ENCODE results near the gene PGAM2.

PGAM2 gene

DNA sequence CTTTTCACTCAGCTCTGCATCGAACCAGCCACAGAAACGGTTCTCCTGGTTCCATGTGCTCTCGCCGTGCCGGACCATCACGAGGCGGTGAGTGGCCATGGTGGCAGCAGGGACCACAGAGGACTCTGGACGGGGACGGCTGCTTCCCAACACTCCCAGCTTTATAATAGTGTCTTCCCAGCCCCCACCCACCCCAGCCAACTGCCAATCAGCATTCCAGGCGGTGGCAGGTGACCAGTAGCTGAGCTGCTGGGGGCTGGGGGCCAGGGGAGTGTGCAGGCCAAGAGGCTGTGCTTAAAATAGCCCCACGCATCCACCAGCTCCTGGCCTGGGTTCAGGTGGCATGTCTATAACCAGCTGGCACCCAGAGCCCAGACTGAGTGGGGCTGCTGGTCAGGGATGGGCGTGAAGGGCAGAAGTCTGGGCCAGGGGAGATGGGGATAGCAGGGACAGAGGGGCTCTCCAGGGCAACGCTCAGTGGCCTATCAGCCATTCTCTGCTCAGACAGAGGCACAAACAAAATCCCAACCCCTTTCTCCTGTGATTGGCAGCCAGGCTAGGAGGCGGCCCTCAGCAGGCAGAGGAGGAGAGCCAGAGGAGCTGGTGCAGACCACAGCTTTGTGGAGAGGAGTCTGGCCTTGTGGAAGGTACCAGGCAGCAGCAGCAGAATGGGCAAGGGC, at the start of gene PGAM2:
Gene PGAM2 (minus strand): TSS at position 137 of the 680 bp plus-strand sequence. CDS start 38 bp downstream, at position 99.
- no peak for DNase-seq

DNA sequence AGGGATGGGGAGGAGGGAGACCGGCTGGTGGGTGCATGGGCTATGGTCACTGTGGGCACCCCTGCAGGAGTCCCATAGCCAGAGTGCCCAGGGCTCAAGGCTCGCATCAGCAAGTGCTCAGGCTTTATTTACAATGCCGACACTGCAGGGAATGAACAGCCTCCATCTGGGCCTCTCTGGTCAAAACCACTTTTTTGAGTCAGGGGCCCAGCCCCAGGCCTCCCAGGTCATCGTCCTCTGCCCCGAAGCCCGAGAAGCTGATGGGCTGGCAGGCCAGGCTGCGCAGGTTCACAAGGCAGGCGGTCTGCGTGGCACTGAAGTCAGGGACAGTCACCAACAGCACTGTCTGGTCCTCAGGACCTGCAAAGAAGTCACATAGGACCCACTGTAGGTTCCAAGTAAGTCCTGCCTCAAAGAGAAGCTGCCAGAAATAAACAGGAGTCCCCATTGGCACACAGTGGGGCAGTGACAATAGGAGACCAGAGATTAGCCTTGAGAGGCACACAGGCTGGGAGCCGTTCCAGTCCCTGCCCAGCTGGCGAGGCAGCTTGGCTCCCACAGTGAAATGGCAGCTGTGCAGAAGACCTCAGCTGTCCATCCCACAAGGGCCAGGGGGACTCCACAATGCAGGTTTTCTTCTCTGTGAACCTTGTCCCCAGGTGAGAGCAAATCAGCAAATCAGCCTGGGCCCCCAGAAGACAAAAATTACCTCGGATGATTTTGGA, 49.4 kb upstream of the PGAM2 start:
- no peak for DNase-seq

DNA sequence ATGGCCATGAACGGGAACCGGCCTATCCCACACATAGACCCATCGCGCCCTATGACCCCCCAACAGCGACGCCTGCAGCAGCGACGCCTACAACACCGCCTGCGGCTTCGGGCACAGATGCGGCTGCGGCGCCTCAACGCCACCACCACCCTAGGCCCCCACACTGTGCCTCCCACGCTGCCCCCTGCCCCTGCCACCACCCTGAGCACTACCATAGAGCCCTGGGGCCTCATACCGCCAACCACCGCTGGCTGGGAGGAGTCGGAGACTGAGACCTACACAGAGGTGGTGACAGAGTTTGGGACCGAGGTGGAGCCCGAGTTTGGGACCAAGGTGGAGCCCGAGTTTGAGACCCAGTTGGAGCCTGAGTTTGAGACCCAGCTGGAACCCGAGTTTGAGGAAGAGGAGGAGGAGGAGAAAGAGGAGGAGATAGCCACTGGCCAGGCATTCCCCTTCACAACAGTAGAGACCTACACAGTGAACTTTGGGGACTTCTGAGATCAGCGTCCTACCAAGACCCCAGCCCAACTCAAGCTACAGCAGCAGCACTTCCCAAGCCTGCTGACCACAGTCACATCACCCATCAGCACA, 48.5 kb upstream of the PGAM2 start:
- no peak for DNase-seq

DNA sequence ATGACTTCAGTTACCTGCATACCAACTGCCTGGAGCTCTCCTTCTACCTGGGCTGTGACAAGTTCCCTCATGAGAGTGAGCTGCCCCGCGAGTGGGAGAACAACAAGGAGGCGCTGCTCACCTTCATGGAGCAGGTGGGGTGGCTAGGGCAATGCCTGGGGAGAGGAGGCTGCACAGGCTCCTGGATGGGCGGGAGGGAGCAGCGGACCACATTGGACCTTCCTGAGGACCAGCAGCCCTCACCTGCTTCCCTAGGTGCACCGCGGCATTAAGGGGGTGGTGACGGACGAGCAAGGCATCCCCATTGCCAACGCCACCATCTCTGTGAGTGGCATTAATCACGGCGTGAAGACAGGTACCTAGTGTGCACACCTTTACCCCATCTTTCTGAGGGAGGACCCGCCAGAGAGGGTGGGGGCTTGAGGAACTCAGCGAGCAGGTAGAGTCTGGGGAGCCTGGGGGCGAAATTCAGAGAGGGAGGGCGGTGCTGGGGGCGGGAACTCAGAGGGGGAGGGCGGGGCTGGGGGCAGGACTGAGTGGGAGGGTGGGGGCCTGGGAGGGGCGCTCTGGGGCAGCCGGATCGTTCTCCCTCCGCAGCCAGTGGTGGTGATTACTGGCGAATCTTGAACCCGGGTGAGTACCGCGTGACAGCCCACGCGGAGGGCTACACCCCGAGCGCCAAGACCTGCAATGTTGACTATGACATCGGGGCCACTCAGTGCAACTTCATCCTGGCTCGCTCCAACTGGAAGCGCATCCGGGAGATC, 47.8 kb upstream of the PGAM2 start:
- DNase-seq: no peak

DNA sequence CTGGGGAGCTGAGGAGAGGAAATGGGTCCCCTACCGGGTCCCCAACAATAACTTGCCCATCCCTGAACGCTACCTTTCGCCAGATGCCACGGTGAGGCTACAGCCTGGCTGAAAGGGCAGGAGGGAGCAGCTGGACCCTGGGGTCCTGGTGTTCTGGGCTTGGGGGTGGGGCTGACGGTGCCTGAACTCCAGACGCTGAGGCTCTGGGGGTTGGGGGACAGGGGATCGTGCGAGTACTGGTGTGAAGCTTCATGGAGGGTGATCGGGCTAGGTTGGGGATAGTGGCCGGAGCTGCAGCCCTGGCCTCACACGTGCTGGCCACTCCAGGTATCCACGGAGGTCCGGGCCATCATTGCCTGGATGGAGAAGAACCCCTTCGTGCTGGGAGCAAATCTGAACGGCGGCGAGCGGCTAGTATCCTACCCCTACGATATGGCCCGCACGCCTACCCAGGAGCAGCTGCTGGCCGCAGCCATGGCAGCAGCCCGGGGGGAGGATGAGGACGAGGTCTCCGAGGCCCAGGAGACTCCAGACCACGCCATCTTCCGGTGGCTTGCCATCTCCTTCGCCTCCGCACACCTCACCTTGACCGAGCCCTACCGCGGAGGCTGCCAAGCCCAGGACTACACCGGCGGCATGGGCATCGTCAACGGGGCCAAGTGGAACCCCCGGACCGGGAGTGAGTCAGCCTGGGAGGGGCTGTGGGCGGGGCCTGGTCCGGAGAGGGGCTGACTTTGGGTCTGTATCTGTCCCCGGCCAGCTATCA, 47.0 kb upstream of the PGAM2 start:
- no peak for DNase-seq

DNA sequence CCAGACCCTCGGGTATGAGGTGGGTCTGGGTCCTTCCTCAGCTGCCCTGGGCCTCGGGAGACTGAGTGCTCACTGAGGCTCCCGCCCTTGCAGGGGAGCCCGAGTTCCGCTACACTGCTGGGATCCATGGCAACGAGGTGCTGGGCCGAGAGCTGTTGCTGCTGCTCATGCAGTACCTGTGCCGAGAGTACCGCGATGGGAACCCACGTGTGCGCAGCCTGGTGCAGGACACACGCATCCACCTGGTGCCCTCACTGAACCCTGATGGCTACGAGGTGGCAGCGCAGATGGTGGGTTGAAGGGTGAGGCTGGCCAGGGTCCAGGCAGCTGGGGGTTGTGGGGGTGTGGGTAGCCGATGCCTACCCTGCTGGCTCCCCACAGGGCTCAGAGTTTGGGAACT, 46.4 kb upstream of the PGAM2 start:
- no peak for DNase-seq

DNA sequence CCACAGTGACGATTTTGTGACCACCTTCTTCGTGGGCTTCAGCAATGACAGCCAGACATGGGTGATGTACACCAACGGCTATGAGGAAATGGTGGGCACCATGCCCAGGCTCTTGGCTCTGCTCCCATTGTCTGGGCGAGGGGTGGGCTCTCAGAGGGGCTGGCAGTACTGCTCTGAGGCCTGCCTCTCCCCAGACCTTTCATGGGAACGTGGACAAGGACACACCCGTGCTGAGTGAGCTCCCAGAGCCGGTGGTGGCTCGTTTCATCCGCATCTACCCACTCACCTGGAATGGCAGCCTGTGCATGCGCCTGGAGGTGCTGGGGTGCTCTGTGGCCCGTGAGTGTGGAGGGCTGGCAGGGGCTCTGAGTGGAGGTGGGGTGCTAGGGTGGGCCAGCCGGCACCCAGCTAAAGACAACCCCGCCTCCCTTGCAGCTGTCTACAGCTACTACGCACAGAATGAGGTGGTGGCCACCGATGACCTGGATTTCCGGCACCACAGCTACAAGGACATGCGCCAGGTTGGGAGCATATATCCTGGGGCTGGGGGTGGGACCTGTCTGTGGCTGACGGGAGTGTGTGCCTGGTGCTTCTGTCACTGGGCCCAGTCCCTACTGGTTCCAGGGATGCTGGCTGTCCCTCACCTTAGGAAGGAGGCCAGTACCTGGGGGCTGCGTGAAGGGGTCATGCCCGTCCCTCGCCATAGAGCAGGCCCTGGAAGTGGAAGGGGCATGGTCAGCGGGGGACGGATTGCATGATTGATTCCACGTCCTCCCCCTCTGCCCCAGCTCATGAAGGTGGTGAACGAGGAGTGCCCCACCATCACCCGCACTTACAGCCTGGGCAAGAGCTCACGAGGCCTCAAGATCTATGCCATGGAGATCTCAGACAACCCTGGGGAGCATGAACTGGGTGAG, 45.6 kb upstream of the PGAM2 start:
- no peak for DNase-seq

DNA sequence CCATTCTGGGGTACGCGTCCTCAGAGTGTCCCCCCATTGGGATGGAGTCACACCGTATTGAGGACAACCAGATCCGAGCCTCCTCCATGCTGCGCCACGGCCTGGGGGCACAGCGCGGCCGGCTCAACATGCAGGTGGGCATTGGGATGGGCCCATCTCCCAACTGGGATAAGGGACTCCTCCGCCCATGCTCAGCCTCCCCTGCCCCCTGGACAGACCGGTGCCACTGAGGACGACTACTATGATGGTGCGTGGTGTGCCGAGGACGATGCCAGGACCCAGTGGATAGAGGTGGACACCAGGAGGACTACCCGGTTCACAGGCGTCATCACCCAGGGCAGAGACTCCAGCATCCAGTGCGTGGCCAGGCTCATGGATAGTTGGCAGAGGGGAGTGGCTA, 44.6 kb upstream of the PGAM2 start:
- no peak for DNase-seq

DNA sequence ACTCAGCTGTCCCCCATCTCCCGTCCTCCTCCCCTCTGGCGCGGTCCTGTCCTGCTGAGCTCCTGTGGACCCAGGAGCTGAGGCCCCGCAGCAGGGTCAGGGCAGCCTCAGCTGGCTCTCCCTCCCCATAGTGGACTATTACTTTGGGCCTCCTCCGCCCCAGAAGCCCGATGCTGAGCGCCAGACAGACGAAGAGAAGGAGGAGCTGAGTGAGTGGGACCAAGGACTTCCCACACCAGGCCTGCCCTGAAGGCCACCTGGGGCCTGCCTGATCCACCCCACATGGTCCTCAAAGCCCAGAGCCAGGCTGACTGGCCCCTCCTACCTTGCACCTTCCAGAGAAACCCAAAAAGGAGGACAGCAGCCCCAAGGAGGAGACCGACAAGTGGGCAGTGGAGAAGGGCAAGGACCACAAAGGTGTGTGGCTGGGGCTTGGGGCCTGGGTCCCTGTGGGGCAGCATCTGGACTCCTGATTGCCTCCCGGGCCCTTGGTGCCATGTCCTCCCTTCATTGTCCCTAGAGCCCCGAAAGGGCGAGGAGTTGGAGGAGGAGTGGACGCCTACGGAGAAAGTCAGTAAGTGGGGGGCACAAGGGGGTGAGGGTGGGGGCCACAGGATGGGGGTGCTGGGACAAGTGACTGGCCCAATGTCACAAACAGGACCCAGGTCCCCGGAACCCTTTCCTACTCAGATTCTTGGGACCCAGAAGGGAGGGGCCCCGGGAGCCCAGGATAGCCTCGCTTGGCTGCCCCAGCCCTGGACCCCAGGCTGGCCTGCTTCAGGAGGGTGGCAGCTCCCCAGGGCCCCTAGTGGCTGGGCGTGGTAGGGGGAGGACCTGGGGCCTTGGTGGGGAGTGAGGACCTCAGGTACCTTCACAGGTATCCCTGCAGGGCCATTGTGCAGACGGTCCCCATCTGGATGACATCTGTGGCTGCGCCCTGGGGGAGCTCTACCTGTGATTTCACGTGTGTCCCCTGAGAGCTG, 43.7 kb upstream of the PGAM2 start:
- no peak for DNase-seq

DNA sequence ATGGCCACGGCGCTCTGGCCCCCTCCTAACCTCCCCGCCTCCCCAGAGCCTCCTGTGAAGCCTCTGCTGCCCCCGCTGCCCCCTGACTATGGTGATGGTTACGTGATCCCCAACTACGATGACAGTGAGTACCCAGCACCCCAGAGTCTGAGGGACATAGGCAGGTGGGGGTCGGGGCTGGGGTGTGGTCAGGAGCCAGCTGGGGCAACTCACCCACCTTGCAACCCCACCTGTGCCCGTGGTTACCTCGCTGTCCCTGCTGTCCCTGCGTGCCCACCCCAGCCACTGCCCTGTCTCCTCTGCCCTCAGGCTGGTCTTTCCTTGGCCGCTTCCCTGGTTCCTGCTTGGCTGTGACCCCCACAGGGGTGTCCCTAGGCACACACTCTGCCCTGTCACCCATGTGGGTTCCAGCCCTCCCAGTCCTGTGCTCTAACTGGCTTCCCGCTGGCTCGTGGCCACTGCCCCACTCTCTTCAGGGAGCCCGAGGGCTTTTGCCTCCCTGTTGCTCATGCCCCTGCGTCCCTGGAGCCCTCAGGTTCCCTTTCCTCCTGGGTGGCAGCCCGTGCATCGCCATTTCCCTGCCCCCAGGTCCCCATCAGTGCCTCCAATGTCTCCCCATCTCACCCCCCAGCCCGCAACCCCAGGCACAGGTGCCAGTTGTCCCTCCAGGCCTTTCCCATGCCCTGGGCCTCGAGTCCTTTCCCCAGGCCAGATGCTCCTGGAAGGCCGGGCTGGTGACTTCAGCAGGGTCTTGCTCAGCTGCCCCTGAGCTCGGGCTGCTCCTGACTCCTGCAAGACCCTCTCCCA, 42.8 kb upstream of the PGAM2 start:
- DNase-seq: no peak

DNA sequence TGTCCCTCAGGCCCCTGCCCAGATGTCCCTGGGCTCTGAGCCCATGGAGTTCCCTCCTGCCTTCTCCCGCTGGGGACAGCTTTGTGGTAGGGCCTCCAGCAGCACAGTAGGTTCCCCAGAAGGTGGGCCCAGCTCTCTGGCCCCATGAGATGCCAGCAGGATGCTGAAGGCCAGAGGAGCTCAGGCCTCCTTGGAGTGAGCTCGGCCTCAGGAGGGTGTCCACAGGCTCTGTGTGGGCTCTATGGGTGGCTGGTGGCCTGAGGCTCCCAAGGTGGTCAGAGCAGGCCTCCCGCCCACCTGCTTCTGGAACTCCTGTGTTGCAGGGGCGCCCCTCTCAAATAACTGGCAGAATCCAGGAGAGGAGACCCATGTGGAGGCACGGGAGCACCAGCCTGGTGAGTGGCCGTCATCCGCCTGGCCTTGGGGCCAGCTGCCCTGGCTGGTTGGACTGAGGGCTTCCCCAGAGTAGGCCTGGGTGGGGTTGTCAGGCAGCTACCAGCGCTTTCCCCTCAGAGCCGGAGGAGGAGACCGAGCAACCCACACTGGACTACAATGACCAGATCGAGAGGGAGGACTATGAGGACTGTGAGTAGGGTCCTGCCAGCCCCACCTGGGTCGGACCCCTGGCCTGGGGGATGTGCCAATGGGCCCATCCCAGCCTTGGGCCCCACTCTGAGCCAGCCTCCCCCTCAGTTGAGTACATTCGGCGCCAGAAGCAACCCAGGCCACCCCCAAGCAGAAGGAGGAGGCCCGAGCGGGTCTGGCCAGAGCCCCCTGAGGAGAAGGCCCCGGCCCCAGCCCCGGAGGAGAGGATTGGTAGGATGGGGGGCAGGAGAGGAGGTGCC, 42.0 kb upstream of the PGAM2 start:
- no peak for DNase-seq

DNA sequence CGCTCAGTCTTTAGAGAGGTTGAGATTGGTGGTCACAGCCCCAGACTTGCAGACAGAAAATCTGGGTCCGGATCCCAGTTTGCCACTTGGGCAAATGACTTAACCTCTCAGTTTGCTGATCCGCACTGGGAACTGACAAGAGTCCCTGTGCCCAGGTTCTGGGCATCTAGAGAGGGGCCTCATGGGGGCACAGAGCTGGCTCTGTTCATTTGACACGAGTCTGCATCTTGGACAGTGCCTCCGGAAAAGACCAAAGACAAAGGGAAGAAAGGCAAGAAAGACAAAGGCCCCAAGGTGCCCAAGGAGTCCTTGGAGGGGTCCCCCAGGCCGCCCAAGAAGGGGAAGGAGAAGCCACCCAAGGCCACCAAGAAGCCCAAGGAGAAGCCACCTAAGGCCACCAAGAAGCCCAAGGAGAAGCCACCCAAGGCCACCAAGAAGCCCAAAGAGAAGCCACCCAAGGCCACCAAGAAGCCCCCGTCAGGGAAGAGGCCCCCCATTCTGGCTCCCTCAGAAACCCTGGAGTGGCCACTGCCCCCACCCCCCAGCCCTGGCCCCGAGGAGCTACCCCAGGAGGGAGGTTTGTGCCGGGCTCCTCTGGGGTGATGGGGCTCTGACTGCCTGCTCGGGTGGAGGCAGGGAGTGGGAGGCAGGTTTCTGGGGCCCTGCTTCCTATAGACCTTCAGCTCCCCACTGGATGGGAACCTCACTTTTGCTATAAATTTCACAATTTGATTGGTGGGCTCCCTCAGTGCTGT, 41.1 kb upstream of the PGAM2 start:
- no peak for DNase-seq

DNA sequence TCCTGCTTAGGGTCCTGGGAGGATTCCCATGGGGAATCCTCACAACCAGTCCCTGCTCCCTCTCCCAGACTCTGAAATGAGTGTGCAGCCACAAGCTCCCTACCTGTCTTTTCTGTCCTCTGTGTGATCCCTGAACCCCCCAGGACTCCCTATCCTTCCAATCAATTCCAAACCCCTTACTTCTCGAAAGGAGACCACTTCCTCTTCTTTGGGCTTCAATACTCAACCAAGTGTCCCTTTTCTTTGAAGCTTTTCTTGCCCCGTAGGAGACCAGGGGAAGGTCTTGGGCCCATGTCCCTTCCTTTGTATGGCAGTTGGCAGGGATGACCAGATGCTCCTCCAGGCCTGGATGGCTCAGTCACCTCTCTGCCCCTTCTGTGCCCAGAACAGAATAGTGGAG, 40.5 kb upstream of the PGAM2 start:
- DNase-seq: no peak

DNA sequence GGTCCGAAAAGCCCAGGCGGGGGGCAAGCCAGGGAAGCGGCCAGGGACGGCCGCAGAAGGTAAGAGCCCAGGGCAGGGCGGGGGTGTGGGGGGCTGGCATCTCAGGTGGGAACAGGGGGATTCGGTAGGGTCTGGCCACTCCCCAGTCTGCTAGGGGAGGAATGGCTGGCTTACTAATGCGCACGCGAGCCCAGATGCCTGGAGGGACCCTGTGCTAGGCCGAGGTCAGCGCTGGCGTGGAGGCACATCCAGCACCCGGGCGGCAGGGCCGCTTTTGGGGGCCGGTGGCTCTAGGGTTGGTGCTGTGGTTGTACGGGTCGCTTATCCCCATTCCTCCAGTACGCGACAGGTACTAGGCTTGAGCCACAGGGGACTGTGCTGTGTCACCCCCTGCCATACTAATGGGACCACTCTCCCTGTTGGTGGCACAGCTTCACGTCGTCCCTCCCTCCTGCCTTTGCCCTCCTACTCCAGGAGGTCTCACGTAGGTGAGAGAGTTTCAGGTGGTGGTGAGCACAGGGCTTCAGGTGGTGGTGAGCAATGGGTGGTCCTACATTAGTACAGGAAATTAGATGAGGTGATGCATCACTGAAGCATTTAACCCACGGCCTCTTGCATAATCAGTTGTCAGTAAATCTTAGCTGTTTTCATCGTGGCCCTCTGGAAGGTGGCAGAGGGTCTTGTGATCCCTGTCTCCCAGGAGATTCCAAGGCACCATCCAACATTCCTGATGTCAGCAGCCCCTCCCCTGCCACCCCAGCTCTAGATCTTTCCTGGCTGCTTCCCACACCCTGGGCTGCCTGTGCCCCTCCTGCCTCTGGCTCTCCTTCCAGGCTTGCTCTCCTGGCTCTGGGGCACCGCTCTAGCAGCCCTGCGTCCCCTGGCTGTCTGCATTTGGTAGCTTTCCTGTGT, 39.7 kb upstream of the PGAM2 start:
- peak in 1 of 2 experiments; percentile 25 for DNase-seq

DNA sequence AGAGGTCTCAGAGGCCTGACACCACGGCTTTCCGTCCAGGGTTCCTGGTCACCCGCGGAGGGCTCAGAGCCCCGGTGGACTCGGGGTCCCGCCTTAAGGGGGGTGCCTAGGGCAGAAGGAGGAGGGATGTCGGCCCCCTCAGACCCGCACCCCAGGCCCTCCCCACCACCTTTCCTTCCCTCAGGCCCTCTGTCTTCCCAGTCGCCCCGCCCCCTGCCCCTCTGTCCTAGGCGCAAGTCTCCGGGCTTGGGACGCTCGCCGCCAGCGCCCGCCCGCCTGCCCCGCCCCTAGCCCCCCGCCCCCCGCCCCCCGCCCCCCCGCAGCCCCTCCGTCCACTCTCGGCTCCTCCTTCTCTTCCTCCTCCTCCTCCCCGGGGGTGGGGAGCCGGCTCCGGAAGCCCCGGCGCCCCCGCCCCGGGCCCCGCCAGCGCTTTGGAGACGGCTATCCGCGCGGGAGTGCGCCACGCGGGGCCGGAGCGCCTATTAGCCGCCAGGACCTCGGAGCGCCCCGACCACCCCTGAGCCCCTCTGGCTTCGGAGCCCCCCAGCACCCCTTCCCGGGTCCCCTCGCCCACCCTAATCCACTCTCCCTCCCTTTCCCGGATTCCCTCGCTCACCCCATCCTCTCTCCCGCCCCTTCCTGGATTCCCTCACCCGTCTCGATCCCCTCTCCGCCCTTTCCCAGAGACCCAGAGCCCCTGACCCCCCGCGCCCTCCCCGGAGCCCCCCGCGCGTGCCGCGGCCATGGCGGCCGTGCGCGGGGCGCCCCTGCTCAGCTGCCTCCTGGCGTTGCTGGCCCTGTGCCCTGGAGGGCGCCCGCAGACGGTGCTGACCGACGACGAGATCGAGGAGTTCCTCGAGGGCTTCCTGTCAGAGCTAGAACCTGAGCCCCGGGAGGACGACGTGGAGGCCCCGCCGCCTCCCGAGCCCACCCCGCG, 38.8 kb upstream of the PGAM2 start, which contains the start of gene AEBP1:
Gene AEBP1 (plus strand): TSS at position 423 of the 937 bp plus-strand sequence. CDS start 321 bp downstream, at position 744.
- no peak for DNase-seq
